Measurements from ENCODE around the gene TJP3. TPM values are rescaled to one million over a fixed set of nuclear protein-coding genes. Genes with fewer than 3 reads are reported as not detected.

Gene TJP3
- total and polyA plus RNA-seq, 10 of the 15 experiments (the other 5 are each of a cell fraction or from before 2014, with no cell fraction given), result 0.04 to 1.2 (median 0.29) TPM; not detected in 6

DNA sequence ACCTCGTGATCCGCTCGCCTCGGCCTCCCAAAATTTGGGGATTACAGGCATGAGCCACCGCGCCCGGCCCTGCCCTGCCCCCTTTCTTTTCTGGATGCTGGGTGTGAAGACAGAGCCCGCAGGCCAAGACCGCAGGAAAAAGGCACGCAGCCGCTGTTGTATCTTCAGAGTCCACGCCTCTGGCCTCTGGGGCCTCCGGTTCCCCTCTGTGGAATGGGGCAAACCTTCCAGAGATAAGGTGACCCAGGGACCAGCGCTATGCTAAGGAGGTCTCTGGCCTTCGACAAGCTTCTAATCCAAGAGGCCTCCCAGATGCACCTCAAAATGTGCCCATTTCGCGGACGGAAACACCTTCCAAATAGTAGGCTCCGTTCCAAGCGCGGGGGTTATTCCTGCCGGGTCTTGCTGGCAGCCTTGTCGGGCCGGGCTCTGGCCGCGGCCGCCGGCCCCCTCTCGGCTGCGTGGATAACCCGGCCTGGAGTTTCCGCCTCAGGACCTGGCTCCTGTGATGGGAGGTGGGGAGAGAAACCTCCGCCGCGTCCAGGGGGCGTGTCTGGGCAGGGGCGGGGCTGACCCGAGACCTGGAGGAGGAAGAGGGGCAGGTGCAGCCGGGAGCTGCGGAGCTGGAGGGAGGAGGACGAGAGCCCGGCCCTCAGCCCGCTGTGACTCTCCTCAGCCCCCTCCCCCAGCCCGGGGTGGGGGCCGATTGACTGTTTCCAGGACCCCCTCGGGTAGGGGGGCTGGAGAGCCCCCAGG, 13.1 kb downstream of the TJP3 start:
- ChIA-PET SMC1A (ENCODE audit: uncharacterized antibody, unreplicated experiment) (no interaction called here), CTCF (interaction anchor here (0.6 to 1.8 kb wide), 2 partner anchors 15 to 17 kb away, joined by 3 to 6 read pairs; no protein-coding TSS in a partner anchor), POLR2A (no interaction called here), RAD21 (ENCODE audit: unreplicated experiment) (no interaction called here)
- no peak overlapping the region for H2AFZ ChIP-seq (ENCODE audit: control insufficient read depth, low read depth, low read length)
- no peaks in the 10 kb centered on the region for H3K9me3 ChIP-seq (replicated peaks; ENCODE audit: control insufficient read depth, insufficient read depth, low read length)
- FAIRE-seq (no peak), ATAC-seq (peak; percentile 94), DNase-seq (ENCODE audit: low read depth, low spot score) (no peak)
- intact Hi-C loops (cut with micrococcal nuclease; ENCODE audit: unreplicated experiment) (no loop called here), in situ Hi-C loops (cut with MboI) (no loop called here)
- no peak overlapping the region for H3K27ac ChIP-seq (ENCODE audit: control insufficient read depth, insufficient read depth)
- no peaks in the 10 kb centered on the region for H4K20me1 ChIP-seq (ENCODE audit: control insufficient read depth, insufficient read depth)
- H3K4me2 ChIP-seq (ENCODE audit: control insufficient read depth, insufficient read depth), result peak overlapping the region; percentile 33; the same call in 1 of the 2 replicates
- no peaks in the 10 kb centered on the region for H3K36me3 ChIP-seq (ENCODE audit: control insufficient read depth in 2 of 2, insufficient read depth in 2 of 2, low read length in 1 of 2)
- BruUV-seq (replicated peaks), result no TSS peak
- no peak overlapping the region for H3K4me3 ChIP-seq
- H3K4me1 ChIP-seq (ENCODE audit: control insufficient read depth, insufficient read depth, low read length), result no peaks in the 10 kb centered on the region
- peaks cover 1 to 3% of the 10 kb centered on the region in 2 experiments; a peak in 1 of 4 replicates for H3K27me3 ChIP-seq (replicated peaks in 1 of 2; ENCODE audit: control insufficient read depth in 2 of 2, insufficient read depth in 2 of 2, low read length in 1 of 2)
- H3K79me2 ChIP-seq (ENCODE audit: control insufficient read depth, insufficient read depth, low read length), result no peaks in the 10 kb centered on the region
- no peak overlapping the region for H3K9ac ChIP-seq (ENCODE audit: control insufficient read depth, insufficient read depth, low read length)
- 37% methylated on average over 35 of the region's 46 CpGs for WGBS (ENCODE audit: insufficient coverage, insufficient replicate concordance, low lambda C conversion rate, missing lambda C conversion rate)
- TF ChIP-seq CBX5 (IDR thresholded peaks at IDR 0.05; ENCODE audit: low read depth), result 0 out of 2 replicates have a peak, but pooled peaks have one; percentile 66
- TF ChIP-seq JUNB (IDR thresholded peaks at IDR 0.05), result no peak
- TF ChIP-seq, protein P1, sequence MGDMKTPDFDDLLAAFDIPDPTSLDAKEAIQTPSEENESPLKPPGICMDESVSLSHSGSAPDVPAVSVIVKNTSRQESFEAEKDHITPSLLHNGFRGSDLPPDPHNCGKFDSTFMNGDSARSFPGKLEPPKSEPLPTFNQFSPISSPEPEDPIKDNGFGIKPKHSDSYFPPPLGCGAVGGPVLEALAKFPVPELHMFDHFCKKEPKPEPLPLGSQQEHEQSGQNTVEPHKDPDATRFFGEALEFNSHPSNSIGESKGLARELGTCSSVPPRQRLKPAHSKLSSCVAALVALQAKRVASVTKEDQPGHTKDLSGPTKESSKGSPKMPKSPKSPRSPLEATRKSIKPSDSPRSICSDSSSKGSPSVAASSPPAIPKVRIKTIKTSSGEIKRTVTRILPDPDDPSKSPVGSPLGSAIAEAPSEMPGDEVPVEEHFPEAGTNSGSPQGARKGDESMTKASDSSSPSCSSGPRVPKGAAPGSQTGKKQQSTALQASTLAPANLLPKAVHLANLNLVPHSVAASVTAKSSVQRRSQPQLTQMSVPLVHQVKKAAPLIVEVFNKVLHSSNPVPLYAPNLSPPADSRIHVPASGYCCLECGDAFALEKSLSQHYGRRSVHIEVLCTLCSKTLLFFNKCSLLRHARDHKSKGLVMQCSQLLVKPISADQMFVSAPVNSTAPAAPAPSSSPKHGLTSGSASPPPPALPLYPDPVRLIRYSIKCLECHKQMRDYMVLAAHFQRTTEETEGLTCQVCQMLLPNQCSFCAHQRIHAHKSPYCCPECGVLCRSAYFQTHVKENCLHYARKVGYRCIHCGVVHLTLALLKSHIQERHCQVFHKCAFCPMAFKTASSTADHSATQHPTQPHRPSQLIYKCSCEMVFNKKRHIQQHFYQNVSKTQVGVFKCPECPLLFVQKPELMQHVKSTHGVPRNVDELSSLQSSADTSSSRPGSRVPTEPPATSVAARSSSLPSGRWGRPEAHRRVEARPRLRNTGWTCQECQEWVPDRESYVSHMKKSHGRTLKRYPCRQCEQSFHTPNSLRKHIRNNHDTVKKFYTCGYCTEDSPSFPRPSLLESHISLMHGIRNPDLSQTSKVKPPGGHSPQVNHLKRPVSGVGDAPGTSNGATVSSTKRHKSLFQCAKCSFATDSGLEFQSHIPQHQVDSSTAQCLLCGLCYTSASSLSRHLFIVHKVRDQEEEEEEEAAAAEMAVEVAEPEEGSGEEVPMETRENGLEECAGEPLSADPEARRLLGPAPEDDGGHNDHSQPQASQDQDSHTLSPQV (IDR thresholded peaks at IDR 0.05), result no peak
- no peak for TF ChIP-seq ASH2L (IDR thresholded peaks at IDR 0.05; ENCODE audit: borderline replicate concordance, low read depth)
- TF ChIP-seq POU2F2 (IDR thresholded peaks at IDR 0.05; ENCODE audit: borderline replicate concordance, low read depth, low read length), result no peak
- TF ChIP-seq NRF1 (conservative IDR thresholded peaks at IDR 0.05; ENCODE audit: low read depth, low read length), result no peak
- TF ChIP-seq, protein P2, sequence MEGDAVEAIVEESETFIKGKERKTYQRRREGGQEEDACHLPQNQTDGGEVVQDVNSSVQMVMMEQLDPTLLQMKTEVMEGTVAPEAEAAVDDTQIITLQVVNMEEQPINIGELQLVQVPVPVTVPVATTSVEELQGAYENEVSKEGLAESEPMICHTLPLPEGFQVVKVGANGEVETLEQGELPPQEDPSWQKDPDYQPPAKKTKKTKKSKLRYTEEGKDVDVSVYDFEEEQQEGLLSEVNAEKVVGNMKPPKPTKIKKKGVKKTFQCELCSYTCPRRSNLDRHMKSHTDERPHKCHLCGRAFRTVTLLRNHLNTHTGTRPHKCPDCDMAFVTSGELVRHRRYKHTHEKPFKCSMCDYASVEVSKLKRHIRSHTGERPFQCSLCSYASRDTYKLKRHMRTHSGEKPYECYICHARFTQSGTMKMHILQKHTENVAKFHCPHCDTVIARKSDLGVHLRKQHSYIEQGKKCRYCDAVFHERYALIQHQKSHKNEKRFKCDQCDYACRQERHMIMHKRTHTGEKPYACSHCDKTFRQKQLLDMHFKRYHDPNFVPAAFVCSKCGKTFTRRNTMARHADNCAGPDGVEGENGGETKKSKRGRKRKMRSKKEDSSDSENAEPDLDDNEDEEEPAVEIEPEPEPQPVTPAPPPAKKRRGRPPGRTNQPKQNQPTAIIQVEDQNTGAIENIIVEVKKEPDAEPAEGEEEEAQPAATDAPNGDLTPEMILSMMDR (IDR thresholded peaks at IDR 0.05 in 2 of 3, conservative IDR thresholded peaks at IDR 0.05 in 1 of 3; ENCODE audit: control insufficient read depth in 2 of 3, extremely low read depth in 1 of 3, insufficient read depth in 1 of 3, low read depth in 3 of 3, low read length in 3 of 3), result 0 out of 6 replicates have a peak, but pooled peaks of 1 of the 3 experiments have one; percentile 2
- TF ChIP-seq, protein P3, sequence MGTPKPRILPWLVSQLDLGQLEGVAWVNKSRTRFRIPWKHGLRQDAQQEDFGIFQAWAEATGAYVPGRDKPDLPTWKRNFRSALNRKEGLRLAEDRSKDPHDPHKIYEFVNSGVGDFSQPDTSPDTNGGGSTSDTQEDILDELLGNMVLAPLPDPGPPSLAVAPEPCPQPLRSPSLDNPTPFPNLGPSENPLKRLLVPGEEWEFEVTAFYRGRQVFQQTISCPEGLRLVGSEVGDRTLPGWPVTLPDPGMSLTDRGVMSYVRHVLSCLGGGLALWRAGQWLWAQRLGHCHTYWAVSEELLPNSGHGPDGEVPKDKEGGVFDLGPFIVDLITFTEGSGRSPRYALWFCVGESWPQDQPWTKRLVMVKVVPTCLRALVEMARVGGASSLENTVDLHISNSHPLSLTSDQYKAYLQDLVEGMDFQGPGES (IDR thresholded peaks at IDR 0.05), result no peak
- TF ChIP-seq PML (IDR thresholded peaks at IDR 0.05; ENCODE audit: low read length), result no peak
- peak; percentile 50 for TF ChIP-seq IKZF1 (conservative IDR thresholded peaks at IDR 0.05)
- TF ChIP-seq ZNF207 (IDR thresholded peaks at IDR 0.05; ENCODE audit: borderline replicate concordance), result no peak
- TF ChIP-seq TARDBP (IDR thresholded peaks at IDR 0.05; ENCODE audit: borderline replicate concordance), result no peak
- no peak for TF ChIP-seq MXI1 (IDR thresholded peaks at IDR 0.05; ENCODE audit: low read depth, low read length)

All from GM12878 (cell line).